GM18873 (cell line): Measurements from ENCODE around the gene RPRD1A.
"Not testable (repeated sequence)": the region's sequence is repeated elsewhere in the genome, so short reads cannot be mapped to it uniquely, and the experiment has no call there.

ENCODE experiments used
- ATAC-seq: cut with Tn5 transposase; IDR thresholded peaks from one replicate; pipeline ENCODE4 v1.9.1; 2021; ENCODE audit warnings: mild to moderate bottlenecking, moderate library complexity, moderate number of reproducible peaks; ENCODE audit not compliant: unreplicated experiment, low FRiP score

RPRD1A gene

DNA sequence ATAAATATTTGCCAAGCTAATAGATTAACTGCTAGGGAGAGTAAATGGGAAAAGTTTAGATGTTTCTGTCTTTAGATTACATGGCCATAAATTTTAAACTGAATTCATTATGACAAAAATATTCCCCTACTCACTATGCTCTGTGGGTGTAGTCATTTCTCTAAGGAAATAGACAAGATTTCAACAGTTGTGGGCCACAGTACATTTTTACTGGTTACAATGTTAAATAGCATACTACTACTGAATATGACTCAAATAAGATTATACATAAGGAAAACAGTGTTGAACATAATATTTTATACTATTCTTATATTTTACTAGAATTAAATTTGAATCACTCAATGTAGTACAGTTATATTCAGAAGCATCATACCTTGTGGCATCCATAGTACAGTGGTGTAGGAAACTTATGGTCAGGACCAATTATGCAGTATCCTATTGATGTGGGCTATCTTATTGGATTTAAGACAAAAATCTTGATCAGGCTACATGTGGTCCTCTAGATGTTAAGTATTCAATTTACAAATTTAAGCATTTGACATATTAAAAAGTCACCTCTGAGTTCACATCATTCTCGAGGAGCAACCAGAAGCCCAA is 33.0 kb downstream of the RPRD1A start:
- no peak for ATAC-seq

DNA sequence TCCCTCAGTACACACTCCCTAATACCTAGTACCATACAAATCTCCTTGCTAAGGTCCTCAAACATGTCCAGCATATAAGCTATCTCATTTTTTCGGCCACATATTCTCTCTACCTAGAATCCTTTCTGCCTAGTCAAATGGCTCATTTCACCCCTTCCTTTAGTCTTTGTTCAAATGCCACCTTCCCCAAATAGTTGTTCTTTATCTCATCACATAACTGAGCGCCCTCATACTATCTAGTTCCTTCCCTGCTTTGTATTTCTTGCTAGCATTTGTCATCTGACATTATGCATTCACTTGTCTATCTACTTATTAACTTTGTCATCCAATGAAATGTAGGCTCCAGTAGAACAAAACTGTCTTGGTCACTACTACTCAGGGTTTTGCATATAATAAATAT is 35.5 kb downstream of the RPRD1A start:
- ATAC-seq: no peak

DNA sequence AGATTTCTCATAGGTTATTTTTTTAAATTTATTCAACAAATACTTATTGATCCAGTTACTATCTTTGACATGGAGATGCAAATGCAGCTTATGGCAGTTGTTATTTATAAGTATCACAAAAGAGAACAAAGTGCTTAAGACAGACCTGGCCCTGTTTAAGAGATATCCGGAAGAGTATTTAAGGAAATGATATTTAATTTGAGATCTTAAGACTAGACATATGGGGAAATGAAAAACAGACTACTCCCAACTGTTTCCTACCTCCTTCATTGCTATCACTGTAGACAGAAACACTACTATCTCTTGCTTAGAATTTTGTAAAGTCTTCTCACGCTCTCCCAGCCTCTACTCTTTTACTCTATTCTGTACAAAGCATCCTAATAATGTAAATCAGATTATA is 36.0 kb downstream of the RPRD1A start:
- ATAC-seq: no peak

DNA sequence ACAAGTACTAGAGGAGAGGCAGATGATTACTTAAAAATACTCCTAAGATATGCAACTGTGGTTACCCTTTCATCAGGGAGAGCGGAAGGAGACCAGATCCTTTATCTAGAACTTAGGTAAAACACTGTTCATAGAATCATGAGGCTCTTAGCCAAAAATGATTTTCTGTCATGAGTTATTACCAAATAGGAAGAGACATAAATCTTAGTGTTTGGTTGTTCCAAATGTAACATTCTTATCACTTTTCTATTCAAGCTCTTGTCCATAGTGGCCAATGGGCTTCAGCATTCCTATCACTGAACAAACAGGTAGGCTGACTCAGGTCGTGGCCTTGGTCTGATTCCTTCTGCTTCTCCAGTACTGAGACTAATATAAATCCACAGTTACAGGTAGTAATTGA is 38.5 kb downstream of the RPRD1A start:
- ATAC-seq: no peak

DNA sequence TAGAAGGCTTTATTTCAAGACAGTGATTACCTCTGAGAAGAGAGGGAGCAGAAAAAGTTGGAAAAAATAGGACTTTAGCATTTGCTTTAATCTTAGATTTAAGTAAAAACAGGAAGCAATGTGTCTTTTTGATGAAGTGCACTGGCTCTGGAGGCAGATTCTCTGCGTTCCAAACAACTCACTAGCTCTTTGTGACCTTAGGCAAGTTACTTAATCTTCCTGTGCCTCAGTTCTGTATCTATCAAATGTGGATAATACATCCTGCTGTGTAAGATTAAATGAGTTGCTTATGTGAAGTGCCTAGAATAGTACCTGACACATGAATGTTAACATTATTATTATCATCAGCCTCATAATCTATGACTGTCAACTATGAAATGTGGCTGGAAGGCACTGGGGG is 42.3 kb downstream of the RPRD1A start:
- ATAC-seq: no peak

DNA sequence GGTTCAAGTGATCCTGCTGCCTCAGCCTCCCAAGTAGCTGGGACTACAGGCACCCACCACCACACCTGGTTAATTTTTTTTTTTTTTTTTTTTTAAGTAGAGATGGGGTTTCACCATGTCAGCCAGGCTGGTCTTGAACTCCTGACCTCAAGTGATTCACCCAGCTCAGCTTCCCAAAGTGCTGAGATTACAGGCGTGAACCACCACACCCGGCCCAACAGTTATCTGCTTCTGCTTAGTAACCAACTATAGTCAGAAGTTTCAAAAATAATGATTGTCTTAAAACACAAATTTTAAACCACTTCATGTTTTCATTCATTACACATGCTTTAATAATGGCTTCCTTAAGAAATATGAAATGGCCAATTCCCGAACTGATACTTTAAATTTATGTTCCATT is 43.1 kb downstream of the RPRD1A start:
- not testable (repeated sequence) for ATAC-seq

DNA sequence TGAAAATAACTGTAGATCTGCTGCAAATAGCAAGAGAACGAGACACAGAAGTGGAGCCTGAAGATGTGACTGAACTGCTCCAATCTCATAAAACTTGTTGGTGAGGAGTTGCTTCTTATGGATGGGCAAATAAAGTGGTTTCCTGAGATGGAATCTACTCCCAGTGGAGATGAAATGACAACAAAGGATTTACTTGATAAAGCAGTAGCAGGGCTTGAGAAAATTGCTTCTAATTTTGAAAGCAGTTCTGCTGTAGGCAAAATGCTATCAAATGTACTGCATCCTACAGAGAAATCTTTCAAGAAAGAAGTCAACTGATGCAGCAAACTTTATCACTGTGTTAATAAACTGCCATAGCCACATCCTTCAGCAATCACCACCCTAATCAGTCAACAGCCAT is 44.0 kb downstream of the RPRD1A start:
- no peak for ATAC-seq

DNA sequence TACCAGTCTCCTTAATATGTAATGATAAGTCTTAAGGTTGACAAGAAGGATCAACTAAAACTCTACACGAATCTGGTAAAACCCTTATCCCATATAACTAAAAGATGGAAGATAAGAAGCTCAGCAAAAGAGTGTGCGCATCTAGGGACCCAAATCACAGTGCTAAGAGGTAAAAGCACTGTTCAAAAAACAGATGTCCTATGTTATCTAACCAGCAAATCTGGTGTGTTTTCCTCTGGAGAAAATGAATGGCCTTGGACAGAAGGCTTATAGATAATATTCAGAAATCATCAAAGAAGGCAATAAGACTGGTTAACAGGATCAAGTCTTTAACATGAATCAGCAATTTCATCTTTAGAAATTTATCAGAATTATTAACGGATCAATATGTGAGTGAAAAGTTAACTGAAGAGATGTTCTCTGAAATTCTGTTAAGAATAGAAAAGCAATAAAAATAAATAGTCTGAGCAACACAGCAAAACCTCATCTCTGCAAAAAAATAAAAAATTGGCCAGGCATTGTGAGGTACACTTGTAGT is 47.1 kb downstream of the RPRD1A start:
- no peak for ATAC-seq

DNA sequence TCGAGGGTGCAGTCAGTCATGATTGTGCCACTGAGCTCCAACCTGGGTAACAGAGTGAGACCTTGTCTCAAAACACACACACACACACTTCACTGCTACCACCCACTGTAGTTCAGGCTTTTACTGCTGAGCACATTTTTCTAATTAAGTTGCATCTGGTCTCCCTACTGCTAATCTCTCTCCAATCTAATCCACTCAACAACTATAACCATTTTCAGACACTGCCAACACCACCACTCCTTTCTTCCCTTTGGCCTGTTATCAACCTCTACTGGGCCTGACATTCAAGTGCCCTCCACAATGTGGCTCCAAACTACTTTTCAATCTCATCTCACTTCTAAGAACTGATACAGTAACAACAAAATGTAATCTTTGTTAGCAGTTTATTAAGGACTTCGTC is 50.1 kb downstream of the RPRD1A start:
- no peak for ATAC-seq

DNA sequence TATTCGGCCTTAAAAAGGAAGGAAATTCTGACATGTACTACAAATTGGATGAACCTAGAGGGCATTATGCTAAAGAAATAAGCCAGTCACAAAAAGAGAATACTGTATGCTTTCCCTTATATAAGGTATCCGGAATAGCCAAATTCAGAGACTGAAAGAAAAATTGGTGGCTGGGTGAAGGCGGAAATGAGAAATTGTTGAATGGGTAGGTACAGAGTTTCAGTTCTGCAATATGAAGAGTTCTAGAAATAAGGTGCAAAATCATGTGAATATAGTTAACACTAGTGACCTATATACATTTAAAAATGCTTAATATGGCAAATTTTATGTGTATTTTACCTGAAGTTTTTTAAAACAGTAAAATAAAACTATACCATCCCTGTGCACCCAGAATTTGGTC is 51.7 kb downstream of the RPRD1A start:
- peak; percentile 89 for ATAC-seq

DNA sequence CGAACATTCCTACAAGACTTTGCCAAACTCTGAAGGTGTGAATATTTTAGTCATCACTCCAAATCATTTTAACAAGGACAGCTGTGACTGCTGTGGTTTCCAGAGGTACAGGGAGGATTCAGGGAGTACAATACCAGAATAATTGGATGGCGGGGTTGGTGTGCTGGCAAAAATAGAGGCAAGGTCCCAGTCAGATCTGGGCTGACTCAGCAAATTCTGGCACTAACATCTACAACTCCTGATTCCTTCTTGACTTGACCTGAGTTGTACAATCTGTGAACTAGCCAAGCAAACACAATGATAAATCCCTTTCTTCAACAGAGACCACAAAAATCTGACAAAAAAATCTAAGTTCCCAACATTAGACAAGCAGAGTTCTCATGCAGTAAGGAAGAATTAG is 54.5 kb downstream of the RPRD1A start:
- ATAC-seq: no peak

DNA sequence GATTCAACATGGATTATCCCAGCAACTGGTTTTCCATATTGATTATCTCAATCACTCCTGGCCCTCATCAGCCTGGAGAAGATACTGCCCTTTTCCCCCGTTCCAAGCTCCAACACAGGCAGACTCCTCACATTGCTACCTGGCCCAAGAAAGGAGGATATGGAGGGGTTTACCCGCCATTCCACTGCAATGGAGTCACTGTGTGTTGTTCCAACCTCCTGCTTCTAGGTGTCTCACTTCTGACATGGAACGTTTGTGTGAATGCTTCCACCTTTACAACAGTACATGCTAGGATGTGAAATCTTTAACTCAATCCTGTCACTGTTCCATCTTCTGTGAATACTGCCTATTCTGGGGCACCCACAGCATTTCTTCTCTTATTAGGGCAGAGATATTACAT is 58.1 kb downstream of the RPRD1A start:
- no peak for ATAC-seq

DNA sequence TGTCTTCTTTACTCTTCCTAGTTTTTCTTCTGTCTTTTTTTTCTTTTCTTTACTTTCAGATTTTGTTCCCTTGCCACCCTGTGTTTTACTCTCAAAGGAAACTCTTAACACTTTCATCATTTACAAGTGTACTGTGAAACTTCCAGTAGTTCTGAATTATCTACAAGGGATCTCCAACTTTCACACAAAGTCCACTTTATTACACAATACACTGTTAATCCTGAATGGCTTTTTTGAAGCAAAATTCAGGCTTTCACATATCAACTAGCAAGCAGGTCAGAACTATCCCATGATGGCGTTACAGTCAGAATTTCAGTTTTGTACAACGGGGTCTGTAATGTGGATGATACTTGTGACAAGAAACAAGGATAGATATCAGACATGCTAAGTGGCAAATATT is 60.4 kb downstream of the RPRD1A start:
- ATAC-seq: no peak

DNA sequence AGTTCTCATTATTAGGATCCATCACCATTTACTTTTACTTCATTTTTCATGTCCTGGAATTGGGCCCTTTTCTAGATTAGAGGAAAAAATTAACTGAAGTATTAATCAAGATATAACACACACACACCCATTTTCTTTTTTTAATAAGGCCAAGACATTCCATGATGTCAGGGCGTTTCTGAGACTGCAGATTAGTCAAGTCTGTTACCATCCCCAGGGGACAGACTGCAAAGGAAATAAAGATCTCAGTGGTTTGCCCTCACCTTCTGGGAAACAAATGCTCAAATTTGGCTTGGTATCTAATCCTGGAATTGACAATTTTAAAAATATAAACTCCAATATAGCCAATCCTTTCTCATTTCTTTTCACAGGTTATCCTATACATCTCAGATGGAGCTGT is 67.4 kb downstream of the RPRD1A start:
- ATAC-seq: no peak

DNA sequence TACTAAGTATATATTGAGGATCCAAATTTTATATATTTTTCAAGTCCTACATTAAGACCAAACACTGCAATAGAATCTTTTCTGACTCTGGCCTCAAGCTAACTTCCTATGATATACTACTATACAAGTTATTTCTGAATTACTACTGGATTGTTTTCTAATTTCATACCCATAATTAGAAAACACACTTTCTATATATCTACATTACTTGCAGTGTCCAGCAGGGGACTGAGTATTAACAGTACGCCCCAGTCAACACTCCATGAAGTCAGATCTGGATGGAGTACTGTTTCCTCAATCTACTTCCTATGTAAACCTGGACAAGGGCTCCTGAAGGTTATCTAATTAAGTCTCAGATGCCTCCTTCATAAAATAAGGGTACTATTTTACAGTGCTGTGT is 68.4 kb downstream of the RPRD1A start:
- ATAC-seq: no peak

DNA sequence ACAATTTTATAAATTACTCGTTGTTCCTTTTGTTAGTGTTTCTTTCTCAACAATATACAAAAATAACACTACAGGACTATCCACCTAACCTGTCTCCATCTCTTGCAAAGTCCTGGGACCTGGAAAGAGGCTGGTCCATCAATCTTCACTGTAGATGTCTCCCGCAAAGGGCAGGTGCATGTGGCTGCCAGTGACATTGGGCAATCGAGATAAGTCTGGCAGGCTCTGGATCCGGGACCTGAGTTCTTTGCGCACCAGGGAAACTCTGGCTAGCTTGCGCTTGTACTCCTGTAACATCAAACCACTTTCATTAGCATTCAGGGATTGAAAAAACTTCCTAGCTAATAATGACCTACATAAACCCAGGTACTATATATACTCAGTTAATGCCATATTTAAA is 74.3 kb downstream of the RPRD1A start:
- no peak for ATAC-seq

DNA sequence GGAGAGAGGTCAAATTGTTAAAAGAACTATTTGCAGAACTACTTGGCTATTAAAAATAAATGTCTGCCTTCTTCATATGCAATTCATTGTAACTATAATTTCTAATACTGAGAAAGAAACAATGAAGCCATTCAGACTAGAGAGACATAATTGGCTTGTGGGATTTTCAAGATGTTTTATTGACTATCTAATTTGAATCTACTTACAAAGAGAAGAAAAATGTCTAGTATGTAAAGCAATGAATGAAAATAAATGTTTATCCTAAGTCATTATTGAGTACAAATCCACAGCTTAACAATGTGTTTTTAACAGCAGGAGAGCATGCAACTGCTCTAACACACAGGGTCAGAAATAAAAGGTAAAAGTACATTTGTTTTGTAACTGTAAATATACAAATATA is 75.7 kb downstream of the RPRD1A start:
- no peak for ATAC-seq

DNA sequence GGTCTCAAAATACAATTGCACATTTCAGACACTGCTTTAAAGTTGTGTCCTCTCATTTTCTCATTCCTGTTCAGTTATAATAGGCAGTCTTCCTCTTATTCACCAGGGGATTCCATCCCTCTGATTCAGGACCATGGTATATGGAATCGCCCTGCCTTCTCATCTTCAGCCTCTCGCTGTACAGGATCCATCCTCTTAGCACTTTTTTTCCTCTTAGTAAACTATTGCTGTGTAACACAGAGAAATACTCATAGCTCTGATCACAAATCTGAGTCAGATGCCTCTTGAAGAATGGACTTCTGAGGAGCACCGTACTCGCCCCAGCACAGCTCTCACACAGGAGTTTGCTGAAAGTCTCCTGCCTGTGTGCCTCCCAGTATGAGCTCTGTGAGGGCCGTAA is 83.5 kb downstream of the RPRD1A start:
- ATAC-seq: no peak

DNA sequence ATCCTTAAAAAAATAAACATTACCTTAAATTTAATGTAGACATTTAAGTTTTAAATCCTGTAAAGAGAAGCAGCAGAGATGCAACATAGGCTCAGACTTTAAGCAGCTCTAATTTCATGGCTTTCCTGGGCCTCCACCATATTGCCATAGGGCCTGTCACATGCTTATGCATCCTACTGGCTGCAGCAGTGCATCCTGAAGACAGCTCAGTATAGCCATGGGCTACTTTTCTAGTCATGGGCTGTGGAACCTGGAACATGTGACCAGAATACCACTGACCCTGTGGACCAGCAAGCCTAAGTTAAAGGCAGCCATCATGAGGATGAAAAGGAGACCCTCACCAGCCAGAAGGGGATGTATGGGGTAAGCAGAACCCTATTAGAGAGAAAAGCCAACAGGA is 84.2 kb downstream of the RPRD1A start:
- no peak for ATAC-seq

DNA sequence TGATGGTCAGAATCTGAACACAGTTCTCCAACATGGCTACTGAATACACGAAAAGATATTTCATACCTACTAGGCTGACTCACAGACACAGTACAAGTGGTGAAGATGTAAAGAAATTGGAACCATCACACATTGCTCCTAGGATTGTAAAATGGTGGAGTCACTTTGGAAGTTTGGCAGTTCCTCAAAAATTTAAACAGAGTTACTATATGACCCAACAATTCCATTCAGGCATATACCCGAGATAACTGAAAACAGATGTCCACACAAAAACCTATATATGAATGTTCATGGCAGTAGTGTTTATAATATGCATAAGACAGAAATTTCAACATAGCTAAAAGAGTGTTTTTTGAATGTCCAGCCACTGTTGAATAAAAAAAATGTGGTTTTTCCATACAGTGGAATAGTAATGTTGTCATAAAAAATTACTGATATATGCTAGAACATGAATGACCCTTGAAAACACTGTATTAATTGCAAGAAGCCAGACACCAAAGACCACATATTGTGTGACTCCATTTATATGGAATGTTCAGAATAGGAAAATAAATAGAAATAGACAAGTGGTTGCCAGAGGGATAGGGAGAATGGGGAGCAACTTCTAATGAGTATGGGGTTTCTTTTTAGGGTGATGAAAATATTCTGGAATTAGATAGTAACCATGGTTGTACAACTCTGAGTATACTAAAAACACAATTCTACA is 84.8 kb downstream of the RPRD1A start:
- ATAC-seq: no peak

DNA sequence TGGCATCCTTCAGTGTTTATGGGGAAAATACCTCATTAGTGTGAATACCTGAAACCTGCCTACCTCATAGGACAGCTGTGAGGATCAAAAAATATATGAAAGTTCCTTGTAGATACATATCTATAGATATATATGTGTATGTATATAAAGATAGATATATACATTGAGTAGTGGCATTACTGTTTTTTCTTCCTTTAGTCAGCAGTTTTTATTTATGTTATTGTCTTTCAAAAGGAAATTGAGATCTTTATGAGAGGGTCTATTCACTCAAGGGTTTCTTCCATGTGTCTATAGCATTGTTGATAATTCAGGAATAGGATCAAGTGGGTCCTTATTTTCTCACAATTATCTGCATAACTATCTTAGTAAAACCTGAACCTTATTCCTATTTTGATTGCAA is 88.2 kb downstream of the RPRD1A start:
- ATAC-seq: no peak

DNA sequence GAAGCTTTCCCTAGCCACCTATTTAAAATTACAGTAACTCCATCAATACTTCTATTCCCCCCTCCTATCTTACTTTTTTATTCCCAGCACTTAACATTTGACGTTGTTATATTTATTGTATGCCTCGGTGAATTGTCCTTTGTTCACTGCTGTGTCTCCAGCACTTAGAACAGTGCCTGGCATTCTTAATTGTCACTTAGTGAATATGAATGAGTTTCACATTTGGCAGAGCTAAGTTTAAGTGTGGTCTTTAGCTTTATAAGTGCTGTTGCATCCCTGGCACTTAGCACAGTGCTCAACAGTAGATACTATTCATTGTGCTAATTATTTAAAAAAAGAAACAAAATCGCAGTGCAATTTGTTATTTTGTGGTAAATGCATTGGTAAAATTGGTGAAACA is 93.2 kb downstream of the RPRD1A start:
- ATAC-seq: no peak
